ENCODE data around the gene SPOCK3.

DNA sequence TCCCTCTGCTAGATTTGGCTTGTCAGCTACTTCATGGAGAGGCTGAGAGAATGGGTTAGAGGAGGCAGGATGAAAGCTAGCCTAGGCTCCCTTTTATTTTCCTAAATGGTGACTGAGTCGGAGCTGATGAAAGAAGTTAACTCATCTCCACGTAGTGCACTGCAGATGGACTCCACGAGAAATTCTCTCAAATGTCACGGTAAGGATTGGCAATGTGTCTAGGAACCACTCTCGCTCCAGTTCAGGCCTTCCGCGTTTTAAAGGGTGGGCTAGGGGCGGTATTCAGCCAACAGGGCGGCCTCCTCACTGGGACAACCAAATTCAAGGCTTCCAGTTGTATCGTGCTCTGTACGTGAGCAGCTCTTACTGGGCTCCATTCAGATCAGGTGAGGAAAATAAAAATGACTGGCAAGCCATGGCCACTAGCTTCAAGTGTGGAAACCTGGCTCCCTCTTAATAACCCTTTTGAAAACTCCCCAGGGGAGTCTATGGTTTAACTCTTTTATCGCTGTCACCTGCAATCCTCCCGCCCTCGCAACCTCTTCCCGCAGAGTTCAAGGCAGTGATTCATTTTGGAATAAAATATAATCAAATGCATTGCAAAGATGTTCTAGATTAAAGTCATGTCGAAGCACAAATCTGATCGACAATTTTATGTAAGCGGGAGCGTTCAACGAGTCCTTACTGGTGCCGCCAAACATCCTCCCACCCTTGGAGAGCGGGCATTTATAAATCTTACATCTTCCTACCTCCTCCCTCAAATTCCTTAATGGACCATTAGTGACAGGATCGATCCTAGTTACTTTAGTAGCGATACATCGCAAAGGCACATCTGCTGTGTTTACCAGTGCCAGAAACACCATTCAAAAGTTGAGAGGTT is 1.2 kb downstream of the SPOCK3 start:
- TF ChIP-seq, protein P1, sequence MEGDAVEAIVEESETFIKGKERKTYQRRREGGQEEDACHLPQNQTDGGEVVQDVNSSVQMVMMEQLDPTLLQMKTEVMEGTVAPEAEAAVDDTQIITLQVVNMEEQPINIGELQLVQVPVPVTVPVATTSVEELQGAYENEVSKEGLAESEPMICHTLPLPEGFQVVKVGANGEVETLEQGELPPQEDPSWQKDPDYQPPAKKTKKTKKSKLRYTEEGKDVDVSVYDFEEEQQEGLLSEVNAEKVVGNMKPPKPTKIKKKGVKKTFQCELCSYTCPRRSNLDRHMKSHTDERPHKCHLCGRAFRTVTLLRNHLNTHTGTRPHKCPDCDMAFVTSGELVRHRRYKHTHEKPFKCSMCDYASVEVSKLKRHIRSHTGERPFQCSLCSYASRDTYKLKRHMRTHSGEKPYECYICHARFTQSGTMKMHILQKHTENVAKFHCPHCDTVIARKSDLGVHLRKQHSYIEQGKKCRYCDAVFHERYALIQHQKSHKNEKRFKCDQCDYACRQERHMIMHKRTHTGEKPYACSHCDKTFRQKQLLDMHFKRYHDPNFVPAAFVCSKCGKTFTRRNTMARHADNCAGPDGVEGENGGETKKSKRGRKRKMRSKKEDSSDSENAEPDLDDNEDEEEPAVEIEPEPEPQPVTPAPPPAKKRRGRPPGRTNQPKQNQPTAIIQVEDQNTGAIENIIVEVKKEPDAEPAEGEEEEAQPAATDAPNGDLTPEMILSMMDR (IDR thresholded peaks at IDR 0.05): no peak
- TF ChIP-seq POLR2A (IDR thresholded peaks at IDR 0.05): no peak

Data from sigmoid colon (tissue), 3 donors.